Keratinocyte (primary cell): ENCODE measurements around the gene MLLT11. TPM values are rescaled to one million over a fixed set of nuclear protein-coding genes. Genes with fewer than 3 reads are reported as not detected.

Experiments used
- DNase-seq: peaks from one replicate; pipeline ENCODE4 v3.0.0-alpha.2; 2011; ENCODE audit warnings: low read depth, missing footprints, low spot score
- FAIRE-seq: peaks from 2 replicates; lab custom pipeline; 2011; peaks lifted over from hg19 to GRCh38; lab: Jason Lieb, UNC
- H2AFZ ChIP-seq: 2 replicates; pipeline ENCODE4 v1.6.0; 2012; ENCODE audit warnings: low read length, control low read depth, inconsistent platforms; ENCODE audit not compliant: control insufficient read depth
- H3K27ac ChIP-seq: 2 replicates; pipeline ENCODE4 v1.5.1; 2011; ENCODE audit warnings: low read length; ENCODE audit not compliant: control insufficient read depth, insufficient read depth
- H3K27me3 ChIP-seq: 3 replicates; pipeline ENCODE4 v1.6.0; 2011; ENCODE audit warnings: low read length; ENCODE audit not compliant: control insufficient read depth, insufficient read depth; ENCODE audit errors: extremely low read depth
- H3K36me3 ChIP-seq, 2 experiments: 2 replicates in 1 of 2; 3 replicates in 1 of 2; pipeline ENCODE4 v1.5.1; 2011; ENCODE audit warnings: low read length in 2 of 2, mild to moderate bottlenecking in 1 of 2; ENCODE audit not compliant: control insufficient read depth in 2 of 2, insufficient read depth in 2 of 2; ENCODE audit errors: extremely low read depth in 1 of 2
- H3K4me1 ChIP-seq: 3 replicates; pipeline ENCODE4 v1.5.1; 2011; ENCODE audit warnings: low read length; ENCODE audit not compliant: control insufficient read depth, insufficient read depth; ENCODE audit errors: extremely low read depth
- H3K4me2 ChIP-seq: 3 replicates; pipeline ENCODE4 v1.6.0; 2011; ENCODE audit warnings: low read depth, low read length; ENCODE audit not compliant: control insufficient read depth, insufficient read depth; ENCODE audit errors: extremely low read depth
- H3K4me3 ChIP-seq, 3 experiments: fragments of 200-600 bp in 1 of 3; sonication (generic) in 1 of 3; 2 replicates in 2 of 3; 3 replicates in 1 of 3; pipeline ENCODE4 v1.5.1; 2011 to 2016; ENCODE audit warnings: low read length in 3 of 3, mild to moderate bottlenecking in 3 of 3, control low read depth in 2 of 3, inconsistent platforms in 1 of 3, low read depth in 1 of 3, mixed read lengths in 1 of 3, mixed run types in 1 of 3, moderate library complexity in 1 of 3; ENCODE audit not compliant: control insufficient read depth in 2 of 3, insufficient read depth in 2 of 3; ENCODE audit errors: extremely low read depth in 1 of 3
- H3K79me2 ChIP-seq: 2 replicates; pipeline ENCODE4 v1.6.0; 2012; ENCODE audit warnings: low read length; ENCODE audit not compliant: control insufficient read depth, insufficient read depth
- H3K9ac ChIP-seq: 3 replicates; pipeline ENCODE4 v1.6.0; 2011; ENCODE audit warnings: low read length; ENCODE audit not compliant: control insufficient read depth, insufficient read depth; ENCODE audit errors: extremely low read depth
- H3K9me1 ChIP-seq: 3 replicates; pipeline ENCODE4 v1.6.0; 2011; ENCODE audit warnings: low read length; ENCODE audit not compliant: control insufficient read depth, insufficient read depth; ENCODE audit errors: extremely low read depth
- H3K9me3 ChIP-seq: 2 replicates; pipeline ENCODE4 v1.5.1; 2012; ENCODE audit warnings: low read depth, low read length; ENCODE audit not compliant: control insufficient read depth
- H4K20me1 ChIP-seq: 3 replicates; pipeline ENCODE4 v1.6.0; 2011; ENCODE audit warnings: low read length; ENCODE audit not compliant: control insufficient read depth, insufficient read depth; ENCODE audit errors: extremely low read depth
- EZH2 ChIP-seq: IDR thresholded peaks from one replicate; pipeline ENCODE4 v1.6.1; 2012; ENCODE audit warnings: inconsistent platforms, mild to moderate bottlenecking, low read length, moderate library complexity
- dilution Hi-C: fragments of 300-500 bp; cut with MboI; formaldehyde crosslinking; loops from one replicate; pipeline ENCODE4 v1.7.0; 2020; ENCODE audit warnings: low sequenced_read_pairs; ENCODE audit not compliant: extremely low pct_ligation_motif_present
- polyA plus RNA-seq, 5 experiments: library from polyadenylated mRNA; depleted of rRNA in 3 of 5; stranded (reverse) in 3 of 5; stranded (forward) in 1 of 5; unstranded in 1 of 5; fragments of >200 nt; gene quantifications; 1 replicate in 1 of 5; 2 replicates in 3 of 5; 3 replicates in 1 of 5; pipeline versions ENCODE4 v1.2.1 to v1.2.3, GENCODE V29; 2011 to 2012; ENCODE audit warnings: missing spikeins in 2 of 5, low read depth in 1 of 5, low replicate concordance in 1 of 5
- TF ChIP-seq, protein P1 (sequence below), 3 experiments: IDR thresholded peaks in 1 of 3; conservative IDR thresholded peaks in 1 of 3; optimal IDR thresholded peaks in 1 of 3; 2 replicates in 2 of 3; 3 replicates in 1 of 3; pipeline versions ENCODE3 to v1.5.1; 2011; ENCODE audit warnings: low read length in 3 of 3, mild to moderate bottlenecking in 3 of 3, moderate library complexity in 2 of 3, control low read depth in 1 of 3, inconsistent platforms in 1 of 3; ENCODE audit not compliant: insufficient read depth in 2 of 3; ENCODE audit errors: extremely low read depth in 1 of 3

The MLLT11 gene
- polyA plus RNA-seq, 1 donor (not counting 4 experiments of a cell fraction or from before 2014, with no cell fraction given) = 10.8 TPM

DNA sequence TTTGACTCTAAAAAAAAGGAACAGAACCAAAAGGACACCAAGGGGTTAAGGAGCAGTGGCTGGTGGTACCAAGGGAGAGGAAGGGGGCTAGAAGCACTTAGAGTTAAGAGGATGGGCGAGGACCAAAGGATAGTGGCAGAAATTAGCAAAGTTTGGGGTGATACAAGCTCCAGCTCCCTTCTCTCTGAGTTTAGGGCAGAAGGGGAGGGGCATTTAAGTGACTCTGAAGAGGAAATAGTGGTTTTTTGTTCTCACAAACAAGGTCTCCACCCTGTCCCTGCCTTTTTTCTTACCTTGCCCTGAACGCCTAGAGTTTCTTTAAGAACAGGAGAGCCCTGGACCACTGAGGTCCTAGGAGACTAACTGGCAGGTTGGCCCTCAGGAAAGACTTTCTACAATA, 4.0 kb upstream of the MLLT11 start:
- Histone ChIP-seq H3K4me2 (peak overlapping the region; percentile 77), H3K9me1 (peaks cover 17% of the 10 kb centered on the region), H3K4me3 (peak overlapping the region in 1 of 3 experiments; percentile 47), H3K27ac (peak overlapping the region; percentile 44), H3K9me3 (no peaks in the 10 kb centered on the region), H3K79me2 (peaks cover 58% of the 10 kb centered on the region), H4K20me1 (peaks cover 27% of the 10 kb centered on the region), H3K36me3 (peaks cover 44 to 61% of the 10 kb centered on the region in 2 experiments), H3K9ac (no peak overlapping the region), H2AFZ (no peak overlapping the region), H3K27me3 (no peaks in the 10 kb centered on the region), H3K4me1 (peaks cover 51% of the 10 kb centered on the region)
- TF ChIP-seq, protein P1, sequence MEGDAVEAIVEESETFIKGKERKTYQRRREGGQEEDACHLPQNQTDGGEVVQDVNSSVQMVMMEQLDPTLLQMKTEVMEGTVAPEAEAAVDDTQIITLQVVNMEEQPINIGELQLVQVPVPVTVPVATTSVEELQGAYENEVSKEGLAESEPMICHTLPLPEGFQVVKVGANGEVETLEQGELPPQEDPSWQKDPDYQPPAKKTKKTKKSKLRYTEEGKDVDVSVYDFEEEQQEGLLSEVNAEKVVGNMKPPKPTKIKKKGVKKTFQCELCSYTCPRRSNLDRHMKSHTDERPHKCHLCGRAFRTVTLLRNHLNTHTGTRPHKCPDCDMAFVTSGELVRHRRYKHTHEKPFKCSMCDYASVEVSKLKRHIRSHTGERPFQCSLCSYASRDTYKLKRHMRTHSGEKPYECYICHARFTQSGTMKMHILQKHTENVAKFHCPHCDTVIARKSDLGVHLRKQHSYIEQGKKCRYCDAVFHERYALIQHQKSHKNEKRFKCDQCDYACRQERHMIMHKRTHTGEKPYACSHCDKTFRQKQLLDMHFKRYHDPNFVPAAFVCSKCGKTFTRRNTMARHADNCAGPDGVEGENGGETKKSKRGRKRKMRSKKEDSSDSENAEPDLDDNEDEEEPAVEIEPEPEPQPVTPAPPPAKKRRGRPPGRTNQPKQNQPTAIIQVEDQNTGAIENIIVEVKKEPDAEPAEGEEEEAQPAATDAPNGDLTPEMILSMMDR (optimal IDR thresholded peaks at IDR 0.05 in 1 of 3, IDR thresholded peaks at IDR 0.05 in 1 of 3, conservative IDR thresholded peaks at IDR 0.05 in 1 of 3; ENCODE audit: extremely low read depth in 1 of 3, insufficient read depth in 2 of 3, low read length in 3 of 3) = no peak
- no peak for TF ChIP-seq EZH2
- dilution Hi-C loops = no loop called here
- DNase-seq (no peak), FAIRE-seq (no peak)

- DNase-seq (no peak), FAIRE-seq (no peak)
- TF ChIP-seq EZH2 = no peak
- TF ChIP-seq, protein P1 (optimal IDR thresholded peaks at IDR 0.05 in 1 of 3, IDR thresholded peaks at IDR 0.05 in 1 of 3, conservative IDR thresholded peaks at IDR 0.05 in 1 of 3; ENCODE audit: extremely low read depth in 1 of 3, insufficient read depth in 2 of 3, low read length in 3 of 3) = no peak
- Histone ChIP-seq H3K4me2 (peak overlapping the region; percentile 99), H3K27ac (peak overlapping the region; percentile 94), H3K9me3 (no peaks in the 10 kb centered on the region), H2AFZ (no peak overlapping the region), H4K20me1 (peaks cover 25% of the 10 kb centered on the region), H3K36me3 (peaks cover 30 to 41% of the 10 kb centered on the region in 2 experiments), H3K9me1 (peaks cover 17% of the 10 kb centered on the region), H3K9ac (peak overlapping the region; percentile 94), H3K4me3 (peak overlapping the region; percentile 95 to 100 (median 99)), H3K27me3 (no peaks in the 10 kb centered on the region), H3K4me1 (peaks cover 63% of the 10 kb centered on the region), H3K79me2 (peaks cover 64% of the 10 kb centered on the region)
- dilution Hi-C loops = no loop called here
Measured at GRCh38 chr1:151058692-151059091, 1.5 kb upstream of the MLLT11 start.
